ENCODE results near the gene DCST2. TPM values are rescaled to one million over a fixed set of nuclear protein-coding genes. Genes with fewer than 3 reads are reported as not detected.
A peak's percentile ranks its signal among the peaks of the same experiment; 100 is the strongest.

Gene DCST2
- total RNA-seq, 1 experiment from 2014 or later, result not detected

GRCh38 chr1:155026588-155026987 is 7.0 kb downstream of the DCST2 start:
- DNase-seq (ENCODE audit: low spot score), result no peak

- DNase-seq (ENCODE audit: low spot score), result no peak
These were observed 7.4 kb downstream of the DCST2 start for GRCh38 chr1:155026154-155026553.

GRCh38 chr1:155024315-155024714 is 9.3 kb downstream of the DCST2 start:
- no peak for DNase-seq (ENCODE audit: low spot score)

GRCh38 chr1:155023627-155024026 is 10.0 kb downstream of the DCST2 start:
- DNase-seq (ENCODE audit: low spot score), result no peak

GRCh38 chr1:155022927-155023236 is 10.7 kb downstream of the DCST2 start:
- no peak for DNase-seq (ENCODE audit: low spot score)

GRCh38 chr1:155022136-155022926 is 11.2 kb downstream of the DCST2 start:
- DNase-seq (ENCODE audit: low spot score), result no peak

GRCh38 chr1:155019377-155020245 is 14.0 kb downstream of the DCST2 start:
- no peak for DNase-seq (ENCODE audit: low spot score)

- no peak for DNase-seq (ENCODE audit: low spot score)
These were observed 14.8 kb downstream of the DCST2 start for GRCh38 chr1:155018617-155019348.

GRCh38 chr1:155017946-155018316 is 15.7 kb downstream of the DCST2 start:
- DNase-seq (ENCODE audit: low spot score), result no peak

GRCh38 chr1:155017041-155017945 is 16.3 kb downstream of the DCST2 start:
- DNase-seq (ENCODE audit: low spot score), result peak; percentile 92

- no peak for DNase-seq (ENCODE audit: low spot score)
These were observed 17.2 kb downstream of the DCST2 start for GRCh38 chr1:155016231-155016831.

GRCh38 chr1:155015527-155016230 is 17.9 kb downstream of the DCST2 start:
- no peak for DNase-seq (ENCODE audit: low spot score)

- DNase-seq (ENCODE audit: low spot score), result no peak
These were observed 18.7 kb downstream of the DCST2 start for GRCh38 chr1:155014709-155015508.

- DNase-seq (ENCODE audit: low spot score), result no peak
These were observed 19.9 kb downstream of the DCST2 start for GRCh38 chr1:155013632-155014031.

- DNase-seq (ENCODE audit: low spot score), result no peak
These were observed 20.6 kb downstream of the DCST2 start for GRCh38 chr1:155012776-155013602.

- peak; percentile 32 for DNase-seq (ENCODE audit: low spot score)
These were observed 21.5 kb downstream of the DCST2 start for GRCh38 chr1:155012026-155012546.

GRCh38 chr1:155011437-155012025 is 22.1 kb downstream of the DCST2 start:
- DNase-seq (ENCODE audit: low spot score), result no peak

- DNase-seq (ENCODE audit: low spot score), result no peak
These were observed 22.6 kb downstream of the DCST2 start for GRCh38 chr1:155011004-155011416.

Measured in H4 (cell line).